Measurements from ENCODE around the gene RAB40C.
A peak's percentile ranks its signal among the peaks of the same experiment; 100 is the strongest.

Gene RAB40C

GRCh38 chr16:667113-667779, 77.4 kb downstream of the RAB40C start:
- Histone ChIP-seq H3K27me3 (ENCODE audit: control insufficient read depth, insufficient read depth, low read length) (no peaks in the 10 kb centered on the region), H3K36me3 (ENCODE audit: control insufficient read depth, insufficient read depth, low read length) (peaks cover 16% of the 10 kb centered on the region), H3K27ac (ENCODE audit: low read depth, low read length) (peak overlapping the region; percentile 51), H3K9ac (ENCODE audit: low read length) (no peak overlapping the region), H3K4me1 (ENCODE audit: control insufficient read depth, insufficient read depth, low read length) (peaks cover 8% of the 10 kb centered on the region), H3K4me3 (ENCODE audit: low read length) (peak overlapping the region; percentile 29)

DNA sequence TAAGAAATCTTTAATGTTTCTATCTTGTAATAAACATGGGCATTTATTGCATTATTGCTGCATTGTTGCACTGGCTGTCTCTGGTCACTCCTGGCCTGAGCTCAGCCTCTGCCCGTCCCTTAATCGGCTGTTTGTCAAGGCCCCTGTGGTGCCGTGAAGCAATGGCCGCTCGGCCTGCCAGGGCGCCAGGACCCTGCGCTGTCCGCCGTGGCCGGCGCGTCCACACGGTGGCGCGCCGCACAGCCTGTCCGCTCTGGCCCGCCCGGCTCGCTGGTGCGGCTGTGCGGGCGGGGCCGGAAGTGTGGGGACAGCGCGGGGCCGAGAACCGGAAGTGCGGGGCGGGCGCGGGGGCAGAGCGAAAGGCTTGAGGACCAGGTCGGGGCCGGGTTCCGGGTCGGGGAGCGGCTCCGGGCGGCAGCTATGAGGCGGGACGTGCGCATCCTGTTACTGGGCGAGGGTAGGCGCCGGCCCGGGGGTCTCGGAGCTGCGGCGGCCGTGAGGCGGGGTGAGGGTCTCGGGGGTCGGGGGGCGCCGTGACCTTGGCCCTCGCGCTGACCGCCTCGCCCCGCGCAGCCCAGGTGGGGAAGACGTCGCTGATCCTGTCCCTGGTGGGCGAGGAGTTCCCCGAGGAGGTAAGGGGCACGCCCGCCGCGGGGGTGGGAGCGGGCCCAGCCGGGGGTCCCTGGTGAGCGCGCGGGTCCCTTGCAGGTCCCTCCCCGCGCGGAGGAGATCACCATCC, 78.1 kb downstream of the RAB40C start, which contains the start of gene RHOT2:
Gene RHOT2, plus strand, starts transcription at position 353 of the 739 bp plus-strand sequence. Its CDS starts 68 bp downstream, at position 421.
- H3K27ac ChIP-seq (ENCODE audit: low read depth, low read length), result peak within 1 kb of the TSS; percentile 86
- peaks cover 8% of the 10 kb centered on the region for H3K4me1 ChIP-seq (ENCODE audit: control insufficient read depth, insufficient read depth, low read length)

GRCh38 chr16:668519-669171, 78.8 kb downstream of the RAB40C start:
- Histone ChIP-seq H3K9ac (ENCODE audit: low read length) (peak overlapping the region; percentile 47), H3K27me3 (ENCODE audit: control insufficient read depth, insufficient read depth, low read length) (no peaks in the 10 kb centered on the region), H3K36me3 (ENCODE audit: control insufficient read depth, insufficient read depth, low read length) (peaks cover 20% of the 10 kb centered on the region), H3K27ac (ENCODE audit: low read depth, low read length) (peak overlapping the region; percentile 86), H3K4me3 (ENCODE audit: low read length) (peak overlapping the region; percentile 80), H3K4me1 (ENCODE audit: control insufficient read depth, insufficient read depth, low read length) (peaks cover 8% of the 10 kb centered on the region)

More for the DNA sequence above, 78.1 kb downstream of the RAB40C start, which contains the start of gene RHOT2:
- Histone ChIP-seq H3K4me3 (ENCODE audit: low read length) (peak within 1 kb of the TSS; percentile 80), H3K27me3 (ENCODE audit: control insufficient read depth, insufficient read depth, low read length) (no peaks in the 10 kb centered on the region), H3K36me3 (ENCODE audit: control insufficient read depth, insufficient read depth, low read length) (peaks cover 20% of the 10 kb centered on the region), H3K9ac (ENCODE audit: low read length) (peak within 1 kb of the TSS; percentile 47)

DNA sequence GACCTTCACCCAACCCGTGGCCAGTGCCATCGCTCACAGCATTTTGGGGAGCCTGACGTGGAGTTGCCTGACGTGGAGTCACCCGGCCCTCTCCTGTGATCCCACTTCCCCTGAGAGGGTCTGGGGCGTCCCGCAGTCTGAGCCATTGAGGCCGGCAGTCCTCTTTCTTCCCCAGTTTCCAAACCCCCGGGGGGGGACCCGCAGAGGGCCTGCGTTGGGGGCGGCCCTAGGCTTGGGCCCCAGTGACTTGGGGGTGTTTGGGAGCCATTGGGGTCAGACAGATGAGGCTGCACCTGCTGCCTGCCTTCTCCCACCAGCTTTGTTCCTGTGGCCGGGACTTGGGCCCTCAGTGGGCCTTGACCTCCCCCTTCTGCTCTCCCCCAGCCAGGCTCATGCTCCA, 79.8 kb downstream of the RAB40C start:
- no peaks in the 10 kb centered on the region for H3K27me3 ChIP-seq (ENCODE audit: control insufficient read depth, insufficient read depth, low read length)
- no peak overlapping the region for H3K4me3 ChIP-seq (ENCODE audit: low read length)
- peaks cover 8% of the 10 kb centered on the region for H3K4me1 ChIP-seq (ENCODE audit: control insufficient read depth, insufficient read depth, low read length)
- H3K9ac ChIP-seq (ENCODE audit: low read length), result no peak overlapping the region
- peaks cover 20% of the 10 kb centered on the region for H3K36me3 ChIP-seq (ENCODE audit: control insufficient read depth, insufficient read depth, low read length)
- H3K27ac ChIP-seq (ENCODE audit: low read depth, low read length), result no peak overlapping the region

DNA sequence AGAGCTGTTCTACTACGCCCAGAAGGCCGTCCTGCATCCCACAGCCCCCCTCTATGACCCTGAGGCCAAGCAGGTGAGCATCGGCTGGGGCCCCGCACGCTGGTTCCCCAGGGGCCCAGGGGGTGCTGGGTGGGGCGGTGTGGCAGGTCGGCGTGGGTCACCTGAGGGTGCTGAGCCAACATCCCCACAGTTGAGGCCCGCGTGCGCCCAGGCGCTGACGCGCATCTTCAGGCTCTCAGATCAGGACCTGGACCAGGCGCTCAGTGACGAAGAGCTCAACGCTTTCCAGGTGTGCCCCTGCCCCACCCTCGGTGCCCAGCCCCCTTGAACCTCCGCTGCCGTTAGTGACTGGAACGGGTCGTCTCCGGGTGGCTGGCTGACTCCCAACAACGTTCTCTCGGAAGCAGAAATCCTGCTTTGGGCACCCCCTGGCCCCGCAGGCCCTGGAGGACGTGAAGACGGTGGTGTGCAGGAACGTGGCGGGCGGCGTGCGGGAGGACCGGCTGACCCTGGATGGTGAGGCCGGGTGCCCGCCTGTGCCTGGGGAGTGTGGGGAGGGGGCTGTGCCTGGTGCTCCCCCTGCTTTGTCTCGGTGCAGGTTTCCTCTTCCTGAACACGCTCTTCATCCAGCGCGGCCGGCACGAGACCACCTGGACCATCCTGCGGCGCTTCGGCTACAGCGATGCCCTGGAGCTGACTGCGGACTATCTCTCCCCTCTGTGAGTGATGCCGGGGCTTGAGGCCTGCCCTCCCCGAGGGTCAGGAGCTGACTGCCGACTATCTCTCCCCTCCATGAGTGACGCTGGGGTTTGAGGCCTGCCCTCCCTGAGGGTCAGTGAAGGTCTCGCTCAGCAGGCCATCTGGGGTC, 80.9 kb downstream of the RAB40C start:
- Histone ChIP-seq H3K27ac (ENCODE audit: low read depth, low read length) (no peak overlapping the region), H3K36me3 (ENCODE audit: control insufficient read depth, insufficient read depth, low read length) (peaks cover 20% of the 10 kb centered on the region), H3K4me1 (ENCODE audit: control insufficient read depth, insufficient read depth, low read length) (peaks cover 13% of the 10 kb centered on the region), H3K4me3 (ENCODE audit: low read length) (no peak overlapping the region), H3K27me3 (ENCODE audit: control insufficient read depth, insufficient read depth, low read length) (no peaks in the 10 kb centered on the region), H3K9ac (ENCODE audit: low read length) (no peak overlapping the region)

DNA sequence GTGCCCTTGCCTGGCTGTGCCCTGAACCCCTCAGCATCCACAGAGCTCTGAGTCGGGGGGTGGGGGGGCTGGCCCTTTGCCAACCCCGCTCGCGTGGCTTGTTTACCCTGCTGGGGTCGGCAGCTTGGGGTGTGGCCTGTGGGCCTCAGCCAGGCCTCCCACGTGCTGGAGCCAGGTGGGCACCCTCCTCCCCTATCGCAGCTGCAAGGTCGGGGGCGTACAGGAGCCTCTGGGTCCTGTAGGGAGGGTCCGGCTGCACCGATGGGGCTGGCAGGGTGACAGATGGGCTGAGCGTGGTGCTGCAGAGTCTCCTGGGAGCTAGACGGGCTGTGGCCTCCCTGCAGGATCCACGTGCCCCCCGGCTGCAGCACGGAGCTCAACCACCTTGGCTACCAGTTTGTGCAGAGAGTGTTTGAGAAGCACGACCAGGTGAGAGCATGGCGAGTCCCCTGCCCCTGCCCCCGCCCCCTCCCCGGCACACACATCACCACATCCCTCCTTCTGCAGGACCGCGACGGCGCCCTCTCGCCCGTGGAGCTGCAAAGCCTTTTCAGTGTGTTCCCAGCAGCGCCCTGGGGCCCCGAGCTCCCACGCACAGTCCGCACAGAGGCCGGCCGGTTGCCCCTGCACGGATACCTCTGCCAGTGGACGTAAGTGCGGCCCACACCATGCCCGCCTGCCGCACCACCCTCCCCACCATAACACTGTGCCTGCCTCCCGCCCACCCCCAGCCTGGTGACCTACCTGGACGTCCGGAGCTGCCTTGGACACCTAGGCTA, 81.7 kb downstream of the RAB40C start:
- Histone ChIP-seq H3K27ac (ENCODE audit: low read depth, low read length) (no peak overlapping the region), H3K4me3 (ENCODE audit: low read length) (no peak overlapping the region), H3K27me3 (ENCODE audit: control insufficient read depth, insufficient read depth, low read length) (no peaks in the 10 kb centered on the region), H3K4me1 (ENCODE audit: control insufficient read depth, insufficient read depth, low read length) (peaks cover 13% of the 10 kb centered on the region), H3K9ac (ENCODE audit: low read length) (no peak overlapping the region), H3K36me3 (ENCODE audit: control insufficient read depth, insufficient read depth, low read length) (peaks cover 20% of the 10 kb centered on the region)

- H3K27me3 ChIP-seq (ENCODE audit: control insufficient read depth, insufficient read depth, low read length), result no peaks in the 10 kb centered on the region
- no peak overlapping the region for H3K9ac ChIP-seq (ENCODE audit: low read length)
- H3K4me3 ChIP-seq (ENCODE audit: low read length), result no peak overlapping the region
- H3K4me1 ChIP-seq (ENCODE audit: control insufficient read depth, insufficient read depth, low read length), result peaks cover 12% of the 10 kb centered on the region
- no peak overlapping the region for H3K27ac ChIP-seq (ENCODE audit: low read depth, low read length)
- peaks cover 20% of the 10 kb centered on the region for H3K36me3 ChIP-seq (ENCODE audit: control insufficient read depth, insufficient read depth, low read length)
Observed at GRCh38 chr16:672371-672770, 82.5 kb downstream of the RAB40C start.

- H3K4me3 ChIP-seq (ENCODE audit: low read length), result no peak overlapping the region
- no peaks in the 10 kb centered on the region for H3K27me3 ChIP-seq (ENCODE audit: control insufficient read depth, insufficient read depth, low read length)
- H3K36me3 ChIP-seq (ENCODE audit: control insufficient read depth, insufficient read depth, low read length), result peaks cover 20% of the 10 kb centered on the region
- peaks cover 9% of the 10 kb centered on the region for H3K4me1 ChIP-seq (ENCODE audit: control insufficient read depth, insufficient read depth, low read length)
- H3K9ac ChIP-seq (ENCODE audit: low read length), result no peak overlapping the region
- H3K27ac ChIP-seq (ENCODE audit: low read depth, low read length), result no peak overlapping the region
Observed at GRCh38 chr16:672851-673250, 83.0 kb downstream of the RAB40C start.

DNA sequence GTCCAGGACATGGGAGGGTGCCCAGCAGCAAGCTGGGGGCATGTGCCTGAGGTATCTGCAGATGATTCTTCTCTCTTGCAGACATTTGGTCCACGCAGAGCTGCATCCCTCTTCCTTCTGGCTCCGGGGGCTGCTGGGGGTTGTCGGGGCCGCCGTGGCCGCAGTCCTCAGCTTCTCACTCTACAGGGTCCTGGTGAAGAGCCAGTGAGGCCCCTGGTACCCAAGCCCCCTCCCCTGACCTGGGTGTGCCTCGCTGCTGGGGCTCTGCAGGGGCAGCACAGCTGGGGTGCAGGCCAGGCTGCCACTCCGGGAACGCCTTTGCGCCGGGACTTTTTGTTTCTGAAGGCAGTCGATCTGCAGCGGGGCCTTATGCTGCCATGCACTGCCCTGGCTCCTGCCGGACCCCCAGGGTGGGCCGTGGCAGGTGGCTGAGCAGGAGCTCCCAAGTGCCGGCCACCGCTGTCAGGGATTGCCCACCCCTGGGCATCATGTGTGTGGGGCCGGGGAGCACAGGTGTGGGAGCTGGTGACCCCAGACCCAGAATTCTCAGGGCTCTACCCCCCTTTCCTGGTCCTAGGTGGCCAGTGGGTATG, 83.6 kb downstream of the RAB40C start:
- Histone ChIP-seq H3K4me1 (ENCODE audit: control insufficient read depth, insufficient read depth, low read length) (peaks cover 9% of the 10 kb centered on the region), H3K27ac (ENCODE audit: low read depth, low read length) (no peak overlapping the region), H3K4me3 (ENCODE audit: low read length) (no peak overlapping the region), H3K36me3 (ENCODE audit: control insufficient read depth, insufficient read depth, low read length) (peaks cover 20% of the 10 kb centered on the region), H3K27me3 (ENCODE audit: control insufficient read depth, insufficient read depth, low read length) (no peaks in the 10 kb centered on the region), H3K9ac (ENCODE audit: low read length) (no peak overlapping the region)

- Histone ChIP-seq H3K36me3 (ENCODE audit: control insufficient read depth, insufficient read depth, low read length) (peaks cover 18% of the 10 kb centered on the region), H3K4me1 (ENCODE audit: control insufficient read depth, insufficient read depth, low read length) (peaks cover 4% of the 10 kb centered on the region), H3K9ac (ENCODE audit: low read length) (no peak overlapping the region), H3K4me3 (ENCODE audit: low read length) (no peak overlapping the region), H3K27ac (ENCODE audit: low read depth, low read length) (no peak overlapping the region), H3K27me3 (ENCODE audit: control insufficient read depth, insufficient read depth, low read length) (no peaks in the 10 kb centered on the region)
Observed at GRCh38 chr16:674214-674881, 84.5 kb downstream of the RAB40C start.

Measured in rectal smooth muscle tissue (tissue), 1 donor.